Measurements from ENCODE around the gene PCED1A.

GRCh38 chr20:2875690-2876203 lies 35.3 kb upstream of the PCED1A start:
- TF ChIP-seq POLR2AphosphoS5 (IDR thresholded peaks at IDR 0.05; ENCODE audit: low read depth, low read length) (no peak), CTCF (IDR thresholded peaks at IDR 0.05; ENCODE audit: control extremely low read depth in 1 of 3, insufficient read depth in 1 of 3, low read depth in 1 of 3, low read length in 3 of 3) (no peak), JUN (IDR thresholded peaks at IDR 0.05; ENCODE audit: low read depth, low read length) (no peak), POLR2A (IDR thresholded peaks at IDR 0.05; ENCODE audit: control extremely low read depth in 1 of 2, low read depth in 2 of 2, low read length in 2 of 2) (no peak), SP1 (IDR thresholded peaks at IDR 0.05; ENCODE audit: low read depth, low read length) (no peak), CREB1 (IDR thresholded peaks at IDR 0.05) (no peak), EZH2 (IDR thresholded peaks at IDR 0.05; ENCODE audit: low read depth, low read length, severe bottlenecking) (no peak)

Measured in H1 (cell line).